ENCODE data around the gene INTS11.

DNA sequence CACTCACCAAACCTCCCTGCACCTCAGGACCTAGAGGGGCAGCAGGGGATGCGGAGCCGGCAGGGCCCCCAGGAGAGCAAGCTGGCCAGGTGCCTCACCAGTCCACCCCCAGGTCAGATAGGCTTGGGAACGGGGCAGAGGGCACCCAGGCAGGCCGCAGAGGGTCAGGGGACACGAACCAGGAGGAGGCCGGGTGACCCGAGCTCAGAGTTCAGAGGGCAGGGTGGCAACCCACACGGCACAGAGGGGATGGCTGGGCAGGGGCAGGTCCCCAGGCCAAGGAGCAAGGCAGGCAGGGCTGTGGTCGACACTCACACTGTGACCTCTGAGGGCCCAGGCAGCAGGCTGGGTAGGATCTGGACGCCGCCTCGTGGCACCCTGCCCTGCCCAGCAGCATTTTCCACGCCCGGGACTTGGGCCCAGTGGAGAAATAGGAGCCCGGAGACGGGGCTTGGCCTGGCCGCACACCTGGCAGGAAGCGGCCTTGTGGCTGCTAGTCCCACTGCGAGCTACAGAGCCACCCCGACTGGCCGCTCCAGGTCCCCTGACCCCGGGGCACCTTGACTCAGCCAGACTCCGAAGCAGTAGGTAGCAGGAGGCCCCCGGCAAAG, 19.5 kb upstream of the INTS11 start:
- TF ChIP-seq MXI1 (IDR thresholded peaks at IDR 0.05; ENCODE audit: low read depth, low read length) (no peak), CEBPB (IDR thresholded peaks at IDR 0.05; ENCODE audit: borderline replicate concordance in 1 of 2, low read depth in 2 of 2, low read length in 2 of 2) (no peak), ZNF207 (IDR thresholded peaks at IDR 0.05; ENCODE audit: borderline replicate concordance) (no peak), BRCA1 (IDR thresholded peaks at IDR 0.05; ENCODE audit: low read depth, low read length) (no peak), YY1 (IDR thresholded peaks at IDR 0.05; ENCODE audit: low read depth, low read length) (no peak), RCOR1 (conservative IDR thresholded peaks at IDR 0.05; ENCODE audit: low read depth, low read length) (no peak), MTA3 (IDR thresholded peaks at IDR 0.05; ENCODE audit: borderline replicate concordance, low read length) (no peak), EZH2 (IDR thresholded peaks at IDR 0.05; ENCODE audit: borderline replicate concordance, control insufficient read depth, low read depth, low read length) (no peak), RAD21 (IDR thresholded peaks at IDR 0.05; ENCODE audit: insufficient read depth, low read depth, low read length) (no peak)
- TF ChIP-seq, protein P1, sequence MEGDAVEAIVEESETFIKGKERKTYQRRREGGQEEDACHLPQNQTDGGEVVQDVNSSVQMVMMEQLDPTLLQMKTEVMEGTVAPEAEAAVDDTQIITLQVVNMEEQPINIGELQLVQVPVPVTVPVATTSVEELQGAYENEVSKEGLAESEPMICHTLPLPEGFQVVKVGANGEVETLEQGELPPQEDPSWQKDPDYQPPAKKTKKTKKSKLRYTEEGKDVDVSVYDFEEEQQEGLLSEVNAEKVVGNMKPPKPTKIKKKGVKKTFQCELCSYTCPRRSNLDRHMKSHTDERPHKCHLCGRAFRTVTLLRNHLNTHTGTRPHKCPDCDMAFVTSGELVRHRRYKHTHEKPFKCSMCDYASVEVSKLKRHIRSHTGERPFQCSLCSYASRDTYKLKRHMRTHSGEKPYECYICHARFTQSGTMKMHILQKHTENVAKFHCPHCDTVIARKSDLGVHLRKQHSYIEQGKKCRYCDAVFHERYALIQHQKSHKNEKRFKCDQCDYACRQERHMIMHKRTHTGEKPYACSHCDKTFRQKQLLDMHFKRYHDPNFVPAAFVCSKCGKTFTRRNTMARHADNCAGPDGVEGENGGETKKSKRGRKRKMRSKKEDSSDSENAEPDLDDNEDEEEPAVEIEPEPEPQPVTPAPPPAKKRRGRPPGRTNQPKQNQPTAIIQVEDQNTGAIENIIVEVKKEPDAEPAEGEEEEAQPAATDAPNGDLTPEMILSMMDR (IDR thresholded peaks at IDR 0.05 in 2 of 3, conservative IDR thresholded peaks at IDR 0.05 in 1 of 3; ENCODE audit: control insufficient read depth in 2 of 3, extremely low read depth in 1 of 3, insufficient read depth in 1 of 3, low read depth in 3 of 3, low read length in 3 of 3): no peak
